Measurements from ENCODE around the gene RPS4Y2.

The RPS4Y2 gene

GRCh38 chrY:20780104-20780654, 24.3 kb downstream of the RPS4Y2 start:
- H4K20me1 ChIP-seq (ENCODE audit: insufficient read depth), result no peaks in the 10 kb centered on the region
- no peak for TF ChIP-seq CTCF (conservative IDR thresholded peaks at IDR 0.05; ENCODE audit: low read depth, low read length)

DNA sequence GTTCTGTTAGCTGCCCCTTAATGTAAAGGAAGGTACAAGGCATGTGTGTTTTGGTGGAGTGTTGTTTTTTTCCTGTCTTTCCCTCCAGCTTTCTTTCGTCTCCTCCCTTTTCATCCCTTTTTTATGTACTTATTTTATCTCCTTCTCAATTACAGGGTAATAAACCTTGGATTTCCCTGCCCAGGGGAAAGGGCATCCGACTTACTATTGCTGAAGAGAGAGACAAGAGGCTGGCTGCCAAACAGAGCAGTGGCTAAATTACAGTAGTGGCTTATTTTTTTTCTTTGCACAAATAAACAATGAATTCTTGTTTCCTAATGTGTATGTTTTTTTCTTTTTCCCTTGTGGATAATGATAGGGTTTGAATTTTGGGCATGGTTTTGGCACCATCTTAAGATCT, 24.9 kb downstream of the RPS4Y2 start:
- Histone ChIP-seq H3K27me3 (ENCODE audit: insufficient read depth, low read depth) (no peaks in the 10 kb centered on the region), H3K27ac (no peak overlapping the region), H3K79me2 (ENCODE audit: insufficient read depth, low read depth) (no peaks in the 10 kb centered on the region), H3K4me1 (ENCODE audit: low read depth, poor library complexity, severe bottlenecking) (no peaks in the 10 kb centered on the region), H3K36me3 (ENCODE audit: insufficient read depth) (no peaks in the 10 kb centered on the region), H2AFZ (ENCODE audit: low read depth) (no peak overlapping the region), H3K4me2 (no peak overlapping the region), H3K9ac (no peak overlapping the region), H4K20me1 (ENCODE audit: insufficient read depth) (no peaks in the 10 kb centered on the region), H3K4me3 (IDR thresholded peaks at IDR 0.05; ENCODE audit: insufficient read depth, low read depth, low read length) (no peak overlapping the region)
- TF ChIP-seq CTCF (conservative IDR thresholded peaks at IDR 0.05; ENCODE audit: low read depth, low read length), result no peak

More at GRCh38 chrY:20780104-20780654, 24.3 kb downstream of the RPS4Y2 start:
- H3K9ac ChIP-seq, result no peak overlapping the region
- no peaks in the 10 kb centered on the region for H3K4me1 ChIP-seq (ENCODE audit: low read depth, poor library complexity, severe bottlenecking)
- no peaks in the 10 kb centered on the region for H3K27me3 ChIP-seq (ENCODE audit: insufficient read depth, low read depth)
- no peak overlapping the region for H2AFZ ChIP-seq (ENCODE audit: low read depth)
- H3K27ac ChIP-seq, result no peak overlapping the region
- no peak overlapping the region for H3K4me3 ChIP-seq (IDR thresholded peaks at IDR 0.05; ENCODE audit: insufficient read depth, low read depth, low read length)
- no peaks in the 10 kb centered on the region for H3K36me3 ChIP-seq (ENCODE audit: insufficient read depth)
- no peak overlapping the region for H3K4me2 ChIP-seq
- H3K79me2 ChIP-seq (ENCODE audit: insufficient read depth, low read depth), result no peaks in the 10 kb centered on the region

GRCh38 chrY:20781408-20781807, 25.5 kb downstream of the RPS4Y2 start:
- Histone ChIP-seq H3K36me3 (ENCODE audit: insufficient read depth) (no peaks in the 10 kb centered on the region), H3K4me1 (ENCODE audit: low read depth, poor library complexity, severe bottlenecking) (no peaks in the 10 kb centered on the region), H3K9ac (no peak overlapping the region), H4K20me1 (ENCODE audit: insufficient read depth) (no peaks in the 10 kb centered on the region), H2AFZ (ENCODE audit: low read depth) (no peak overlapping the region), H3K4me3 (IDR thresholded peaks at IDR 0.05; ENCODE audit: insufficient read depth, low read depth, low read length) (no peak overlapping the region), H3K27me3 (ENCODE audit: insufficient read depth, low read depth) (no peaks in the 10 kb centered on the region), H3K79me2 (ENCODE audit: insufficient read depth, low read depth) (no peaks in the 10 kb centered on the region), H3K27ac (no peak overlapping the region), H3K4me2 (no peak overlapping the region)
- no peak for TF ChIP-seq CTCF (conservative IDR thresholded peaks at IDR 0.05; ENCODE audit: low read depth, low read length)

GRCh38 chrY:20784965-20785364, 29.1 kb downstream of the RPS4Y2 start:
- Histone ChIP-seq H3K27me3 (ENCODE audit: insufficient read depth, low read depth) (no peaks in the 10 kb centered on the region), H3K27ac (no peak overlapping the region), H3K4me1 (ENCODE audit: low read depth, poor library complexity, severe bottlenecking) (no peaks in the 10 kb centered on the region), H4K20me1 (ENCODE audit: insufficient read depth) (no peaks in the 10 kb centered on the region), H3K9ac (no peak overlapping the region), H3K4me3 (IDR thresholded peaks at IDR 0.05; ENCODE audit: insufficient read depth, low read depth, low read length) (no peak overlapping the region), H3K79me2 (ENCODE audit: insufficient read depth, low read depth) (no peaks in the 10 kb centered on the region), H3K36me3 (ENCODE audit: insufficient read depth) (no peaks in the 10 kb centered on the region), H2AFZ (ENCODE audit: low read depth) (no peak overlapping the region), H3K4me2 (no peak overlapping the region)
- no peak for TF ChIP-seq CTCF (conservative IDR thresholded peaks at IDR 0.05; ENCODE audit: low read depth, low read length)
